SK-N-SH treated with all-trans-retinoic acid at 6 μM for 48 hours (cell line): ENCODE data around the gene FAM114A1.

Experiments used
- ATAC-seq: fragments of 200-7000 bp; cut with Tn5 transposase; 3 replicates; pipeline ENCODE4 v1.9.1; 2020; ENCODE audit warnings: mild to moderate bottlenecking, moderate library complexity
- BACH2 ChIP-seq: fragments of 250-450 bp; sonication (Bioruptor Pico); IDR thresholded peaks from 2 replicates; pipeline ENCODE4 v1.9.0; 2021; ENCODE audit warnings: mild to moderate bottlenecking, borderline replicate concordance
- CSDC2 ChIP-seq: fragments of 250-450 bp; sonication (Bioruptor Pico); IDR thresholded peaks from 2 replicates; pipeline ENCODE4 v1.5.0; 2020; ENCODE audit warnings: mild to moderate bottlenecking, moderate library complexity
- ESRRG ChIP-seq: fragments of 250-450 bp; sonication (Bioruptor Pico); IDR thresholded peaks from 2 replicates; pipeline ENCODE4 v1.6.1; 2021; ENCODE audit warnings: mild to moderate bottlenecking
- GLIS3 ChIP-seq: fragments of 250-450 bp; sonication (Bioruptor Pico); IDR thresholded peaks from 2 replicates; pipeline ENCODE4 v1.5.0; 2020; ENCODE audit warnings: mild to moderate bottlenecking, moderate library complexity
- ISL1 ChIP-seq: fragments of 250-450 bp; sonication (Bioruptor Pico); IDR thresholded peaks from 2 replicates; pipeline ENCODE4 v2.1.2; 2022; ENCODE audit warnings: mild to moderate bottlenecking, moderate library complexity
- OSR1 ChIP-seq: fragments of 250-450 bp; sonication (Bioruptor Pico); IDR thresholded peaks from 2 replicates; pipeline ENCODE4 v1.8.0; 2022; ENCODE audit warnings: moderate library complexity, mild to moderate bottlenecking, inconsistent platforms
- PPARA ChIP-seq: fragments of 250-450 bp; sonication (Bioruptor Pico); IDR thresholded peaks from 2 replicates; pipeline ENCODE4 v1.5.0; 2020; ENCODE audit warnings: mild to moderate bottlenecking, borderline replicate concordance
- RARB ChIP-seq: fragments of 250-450 bp; sonication (Bioruptor Pico); IDR thresholded peaks from 2 replicates; pipeline ENCODE4 v1.8.0; 2021; ENCODE audit warnings: mild to moderate bottlenecking, moderate library complexity
- SNAI2 ChIP-seq: fragments of 250-450 bp; sonication (Bioruptor Pico); IDR thresholded peaks from 2 replicates; pipeline ENCODE4 v1.5.0; 2020; ENCODE audit warnings: mild to moderate bottlenecking, moderate library complexity
- TCF4 ChIP-seq: fragments of 250-450 bp; sonication (Bioruptor Pico); IDR thresholded peaks from 2 replicates; pipeline ENCODE4 v1.8.0; 2021; ENCODE audit warnings: mild to moderate bottlenecking, moderate library complexity, borderline replicate concordance
- TOX ChIP-seq: fragments of 250-450 bp; sonication (Bioruptor Pico); IDR thresholded peaks from 2 replicates; pipeline ENCODE4 v1.8.0; 2021; ENCODE audit warnings: mild to moderate bottlenecking, moderate library complexity, borderline replicate concordance
- ZC3H10 ChIP-seq: fragments of 250-450 bp; sonication (Bioruptor Pico); IDR thresholded peaks from 2 replicates; pipeline ENCODE4 v1.5.1; 2021; ENCODE audit warnings: mild to moderate bottlenecking, moderate library complexity
- ZFP3 ChIP-seq: fragments of 250-450 bp; sonication (Bioruptor Pico); IDR thresholded peaks from 2 replicates; pipeline ENCODE4 v1.5.0; 2020; ENCODE audit warnings: mild to moderate bottlenecking, moderate library complexity
- ZFP30 ChIP-seq: fragments of 450-650 bp; formaldehyde crosslinking; IDR thresholded peaks from 2 replicates; pipeline ENCODE4 v1.5.0; 2022; ENCODE audit warnings: mild to moderate bottlenecking, moderate library complexity
- ZNF565 ChIP-seq: fragments of 450-650 bp; formaldehyde crosslinking; conservative IDR thresholded peaks from 2 replicates; pipeline ENCODE4 v1.5.0; 2020; ENCODE audit warnings: low read depth, mild to moderate bottlenecking, moderate library complexity
- ZNF70 ChIP-seq: fragments of 450-650 bp; formaldehyde crosslinking; IDR thresholded peaks from 2 replicates; pipeline ENCODE4 v1.5.0; 2020; ENCODE audit warnings: mild to moderate bottlenecking, moderate library complexity
- ZNF8 ChIP-seq: fragments of 450-650 bp; formaldehyde crosslinking; IDR thresholded peaks from 2 replicates; pipeline ENCODE4 v1.5.0; 2020; ENCODE audit warnings: mild to moderate bottlenecking, moderate library complexity
- TF ChIP-seq, protein P1 (sequence below): fragments of 250-450 bp; sonication (Bioruptor Pico); IDR thresholded peaks from 2 replicates; pipeline ENCODE4 v1.8.0; 2020; ENCODE audit warnings: mild to moderate bottlenecking, moderate library complexity, borderline replicate concordance
- TF ChIP-seq, protein P2 (sequence below): fragments of 250-450 bp; sonication (Bioruptor Pico); IDR thresholded peaks from 2 replicates; pipeline ENCODE4 v1.5.0; 2020; ENCODE audit warnings: mild to moderate bottlenecking, moderate library complexity
- TF ChIP-seq, protein P3 (sequence below): fragments of 250-450 bp; sonication (Bioruptor Pico); IDR thresholded peaks from 2 replicates; pipeline ENCODE4 v1.5.1; 2021; ENCODE audit warnings: mild to moderate bottlenecking, moderate library complexity
- TF ChIP-seq, protein P4 (sequence below): fragments of 250-450 bp; sonication (Bioruptor Pico); IDR thresholded peaks from 2 replicates; pipeline ENCODE4 v1.8.0; 2021; ENCODE audit warnings: low read depth, mild to moderate bottlenecking, moderate library complexity, borderline replicate concordance

Gene FAM114A1

GRCh38 chr4:38870098-38870808 lies 2.6 kb downstream of the FAM114A1 start:
- TF ChIP-seq, protein P1, sequence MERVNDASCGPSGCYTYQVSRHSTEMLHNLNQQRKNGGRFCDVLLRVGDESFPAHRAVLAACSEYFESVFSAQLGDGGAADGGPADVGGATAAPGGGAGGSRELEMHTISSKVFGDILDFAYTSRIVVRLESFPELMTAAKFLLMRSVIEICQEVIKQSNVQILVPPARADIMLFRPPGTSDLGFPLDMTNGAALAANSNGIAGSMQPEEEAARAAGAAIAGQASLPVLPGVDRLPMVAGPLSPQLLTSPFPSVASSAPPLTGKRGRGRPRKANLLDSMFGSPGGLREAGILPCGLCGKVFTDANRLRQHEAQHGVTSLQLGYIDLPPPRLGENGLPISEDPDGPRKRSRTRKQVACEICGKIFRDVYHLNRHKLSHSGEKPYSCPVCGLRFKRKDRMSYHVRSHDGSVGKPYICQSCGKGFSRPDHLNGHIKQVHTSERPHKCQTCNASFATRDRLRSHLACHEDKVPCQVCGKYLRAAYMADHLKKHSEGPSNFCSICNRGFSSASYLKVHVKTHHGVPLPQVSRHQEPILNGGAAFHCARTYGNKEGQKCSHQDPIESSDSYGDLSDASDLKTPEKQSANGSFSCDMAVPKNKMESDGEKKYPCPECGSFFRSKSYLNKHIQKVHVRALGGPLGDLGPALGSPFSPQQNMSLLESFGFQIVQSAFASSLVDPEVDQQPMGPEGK (CRISPR knock-in tag) = no peak
- TF ChIP-seq ZC3H10 (CRISPR knock-in tag) = no peak
- TF ChIP-seq, protein P2, sequence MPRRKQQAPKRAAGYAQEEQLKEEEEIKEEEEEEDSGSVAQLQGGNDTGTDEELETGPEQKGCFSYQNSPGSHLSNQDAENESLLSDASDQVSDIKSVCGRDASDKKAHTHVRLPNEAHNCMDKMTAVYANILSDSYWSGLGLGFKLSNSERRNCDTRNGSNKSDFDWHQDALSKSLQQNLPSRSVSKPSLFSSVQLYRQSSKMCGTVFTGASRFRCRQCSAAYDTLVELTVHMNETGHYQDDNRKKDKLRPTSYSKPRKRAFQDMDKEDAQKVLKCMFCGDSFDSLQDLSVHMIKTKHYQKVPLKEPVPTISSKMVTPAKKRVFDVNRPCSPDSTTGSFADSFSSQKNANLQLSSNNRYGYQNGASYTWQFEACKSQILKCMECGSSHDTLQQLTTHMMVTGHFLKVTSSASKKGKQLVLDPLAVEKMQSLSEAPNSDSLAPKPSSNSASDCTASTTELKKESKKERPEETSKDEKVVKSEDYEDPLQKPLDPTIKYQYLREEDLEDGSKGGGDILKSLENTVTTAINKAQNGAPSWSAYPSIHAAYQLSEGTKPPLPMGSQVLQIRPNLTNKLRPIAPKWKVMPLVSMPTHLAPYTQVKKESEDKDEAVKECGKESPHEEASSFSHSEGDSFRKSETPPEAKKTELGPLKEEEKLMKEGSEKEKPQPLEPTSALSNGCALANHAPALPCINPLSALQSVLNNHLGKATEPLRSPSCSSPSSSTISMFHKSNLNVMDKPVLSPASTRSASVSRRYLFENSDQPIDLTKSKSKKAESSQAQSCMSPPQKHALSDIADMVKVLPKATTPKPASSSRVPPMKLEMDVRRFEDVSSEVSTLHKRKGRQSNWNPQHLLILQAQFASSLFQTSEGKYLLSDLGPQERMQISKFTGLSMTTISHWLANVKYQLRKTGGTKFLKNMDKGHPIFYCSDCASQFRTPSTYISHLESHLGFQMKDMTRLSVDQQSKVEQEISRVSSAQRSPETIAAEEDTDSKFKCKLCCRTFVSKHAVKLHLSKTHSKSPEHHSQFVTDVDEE (CRISPR knock-in tag) = no peak
- no peak for TF ChIP-seq SNAI2 (CRISPR knock-in tag)
- no peak for TF ChIP-seq TCF4 (CRISPR knock-in tag)
- no peak for TF ChIP-seq ISL1 (CRISPR knock-in tag)
- no peak for TF ChIP-seq OSR1 (CRISPR knock-in tag)
- TF ChIP-seq ZFP30 (CRISPR knock-in tag) = no peak
- TF ChIP-seq, protein P3, sequence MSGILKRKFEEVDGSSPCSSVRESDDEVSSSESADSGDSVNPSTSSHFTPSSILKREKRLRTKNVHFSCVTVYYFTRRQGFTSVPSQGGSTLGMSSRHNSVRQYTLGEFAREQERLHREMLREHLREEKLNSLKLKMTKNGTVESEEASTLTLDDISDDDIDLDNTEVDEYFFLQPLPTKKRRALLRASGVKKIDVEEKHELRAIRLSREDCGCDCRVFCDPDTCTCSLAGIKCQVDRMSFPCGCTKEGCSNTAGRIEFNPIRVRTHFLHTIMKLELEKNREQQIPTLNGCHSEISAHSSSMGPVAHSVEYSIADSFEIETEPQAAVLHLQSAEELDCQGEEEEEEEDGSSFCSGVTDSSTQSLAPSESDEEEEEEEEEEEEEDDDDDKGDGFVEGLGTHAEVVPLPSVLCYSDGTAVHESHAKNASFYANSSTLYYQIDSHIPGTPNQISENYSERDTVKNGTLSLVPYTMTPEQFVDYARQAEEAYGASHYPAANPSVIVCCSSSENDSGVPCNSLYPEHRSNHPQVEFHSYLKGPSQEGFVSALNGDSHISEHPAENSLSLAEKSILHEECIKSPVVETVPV (CRISPR knock-in tag) = no peak
- TF ChIP-seq ZNF565 (CRISPR knock-in tag) = no peak
- no peak for TF ChIP-seq CSDC2 (CRISPR knock-in tag)
- no peak for TF ChIP-seq ZFP3
- no peak for TF ChIP-seq ESRRG (CRISPR knock-in tag)
- TF ChIP-seq BACH2 (CRISPR knock-in tag) = no peak
- no peak for TF ChIP-seq TOX (CRISPR knock-in tag)
- TF ChIP-seq RARB (CRISPR knock-in tag) = no peak
- ATAC-seq = no peak

- TF ChIP-seq RARB (CRISPR knock-in tag) (no peak), CSDC2 (CRISPR knock-in tag) (no peak), TOX (CRISPR knock-in tag) (no peak), GLIS3 (no peak), ZNF70 (CRISPR knock-in tag) (no peak), BACH2 (CRISPR knock-in tag) (no peak), ZC3H10 (CRISPR knock-in tag) (no peak), ZFP30 (CRISPR knock-in tag) (no peak), TCF4 (CRISPR knock-in tag) (no peak), ZNF8 (CRISPR knock-in tag) (no peak), SNAI2 (CRISPR knock-in tag) (no peak), ZNF565 (CRISPR knock-in tag) (no peak), OSR1 (CRISPR knock-in tag) (no peak), ESRRG (CRISPR knock-in tag) (no peak), PPARA (CRISPR knock-in tag) (no peak), ZFP3 (no peak)
- TF ChIP-seq, protein P3 (CRISPR knock-in tag) = no peak
- TF ChIP-seq, protein P4, sequence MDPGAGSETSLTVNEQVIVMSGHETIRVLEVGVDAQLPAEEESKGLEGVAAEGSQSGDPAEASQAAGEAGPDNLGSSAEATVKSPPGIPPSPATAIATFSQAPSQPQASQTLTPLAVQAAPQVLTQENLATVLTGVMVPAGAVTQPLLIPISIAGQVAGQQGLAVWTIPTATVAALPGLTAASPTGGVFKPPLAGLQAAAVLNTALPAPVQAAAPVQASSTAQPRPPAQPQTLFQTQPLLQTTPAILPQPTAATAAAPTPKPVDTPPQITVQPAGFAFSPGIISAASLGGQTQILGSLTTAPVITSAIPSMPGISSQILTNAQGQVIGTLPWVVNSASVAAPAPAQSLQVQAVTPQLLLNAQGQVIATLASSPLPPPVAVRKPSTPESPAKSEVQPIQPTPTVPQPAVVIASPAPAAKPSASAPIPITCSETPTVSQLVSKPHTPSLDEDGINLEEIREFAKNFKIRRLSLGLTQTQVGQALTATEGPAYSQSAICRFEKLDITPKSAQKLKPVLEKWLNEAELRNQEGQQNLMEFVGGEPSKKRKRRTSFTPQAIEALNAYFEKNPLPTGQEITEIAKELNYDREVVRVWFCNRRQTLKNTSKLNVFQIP (CRISPR knock-in tag) = no peak
- TF ChIP-seq, protein P1 (CRISPR knock-in tag) = no peak
These were observed 4.0 kb downstream of the FAM114A1 start for GRCh38 chr4:38871593-38871992.

More at GRCh38 chr4:38871593-38871992, 4.0 kb downstream of the FAM114A1 start:
- no peak for ATAC-seq
